Thyroid gland (tissue), 4 donors: ENCODE results near the gene TMPO.

ENCODE experiments used
- POLR2A ChIP-seq, 2 donors: fragments of 450-650 bp; IDR thresholded peaks; one replicate each; pipeline ENCODE4 v1.6.1; 2017; ENCODE audit warnings: antibody characterized with exemption in 2 of 2, mild to moderate bottlenecking in 2 of 2, moderate library complexity in 1 of 2
- TF ChIP-seq, protein P1 (sequence below), 6 experiments: fragments of 200-600 bp in 3 of 6; fragments of 450-650 bp in 3 of 6; sonication (generic) in 3 of 6; IDR thresholded peaks; one replicate each; pipeline ENCODE4 v1.5.1; 2016 to 2019; ENCODE audit warnings: antibody characterized with exemption in 6 of 6, mild to moderate bottlenecking in 2 of 6, inconsistent platforms in 1 of 6, moderate library complexity in 1 of 6

DNA sequence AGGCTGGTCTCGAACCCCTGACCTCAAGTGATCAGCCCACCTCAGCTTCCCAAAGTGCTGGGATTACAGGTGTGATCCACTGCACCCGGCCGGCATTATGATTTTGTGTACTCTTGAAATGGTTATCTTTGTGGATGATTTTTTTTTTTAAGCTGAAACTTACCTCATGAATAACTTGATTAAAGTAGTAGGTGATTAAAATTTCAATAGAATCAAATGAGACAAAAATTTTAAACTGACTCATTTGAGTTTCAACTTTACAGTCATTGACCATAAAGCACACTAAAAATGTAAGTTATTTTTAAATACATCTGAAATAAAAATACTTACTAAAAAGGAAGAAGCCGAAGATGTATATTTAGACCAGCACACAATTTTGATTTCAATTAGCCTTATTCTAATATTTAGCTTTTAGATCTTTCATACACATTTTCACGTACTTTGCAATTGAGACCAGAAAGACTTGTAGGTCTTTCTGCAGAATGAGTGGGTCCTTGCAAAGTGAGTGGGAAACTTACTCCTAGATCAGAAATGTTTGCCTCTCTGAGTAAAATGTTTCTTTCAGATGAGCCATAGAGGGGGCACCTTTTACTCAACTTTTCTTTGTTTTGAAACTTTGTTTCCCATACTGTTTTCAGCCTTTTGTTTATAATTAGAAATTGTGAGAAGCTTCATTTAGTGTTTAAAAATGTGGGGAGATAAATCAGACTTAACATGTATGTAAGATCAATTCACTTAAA lies 34.2 kb downstream of the TMPO start:
- TF ChIP-seq POLR2A (IDR thresholded peaks at IDR 0.05): no peak
- TF ChIP-seq, protein P1, sequence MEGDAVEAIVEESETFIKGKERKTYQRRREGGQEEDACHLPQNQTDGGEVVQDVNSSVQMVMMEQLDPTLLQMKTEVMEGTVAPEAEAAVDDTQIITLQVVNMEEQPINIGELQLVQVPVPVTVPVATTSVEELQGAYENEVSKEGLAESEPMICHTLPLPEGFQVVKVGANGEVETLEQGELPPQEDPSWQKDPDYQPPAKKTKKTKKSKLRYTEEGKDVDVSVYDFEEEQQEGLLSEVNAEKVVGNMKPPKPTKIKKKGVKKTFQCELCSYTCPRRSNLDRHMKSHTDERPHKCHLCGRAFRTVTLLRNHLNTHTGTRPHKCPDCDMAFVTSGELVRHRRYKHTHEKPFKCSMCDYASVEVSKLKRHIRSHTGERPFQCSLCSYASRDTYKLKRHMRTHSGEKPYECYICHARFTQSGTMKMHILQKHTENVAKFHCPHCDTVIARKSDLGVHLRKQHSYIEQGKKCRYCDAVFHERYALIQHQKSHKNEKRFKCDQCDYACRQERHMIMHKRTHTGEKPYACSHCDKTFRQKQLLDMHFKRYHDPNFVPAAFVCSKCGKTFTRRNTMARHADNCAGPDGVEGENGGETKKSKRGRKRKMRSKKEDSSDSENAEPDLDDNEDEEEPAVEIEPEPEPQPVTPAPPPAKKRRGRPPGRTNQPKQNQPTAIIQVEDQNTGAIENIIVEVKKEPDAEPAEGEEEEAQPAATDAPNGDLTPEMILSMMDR (IDR thresholded peaks at IDR 0.05): no peak
